Raji (cell line): Measurements from ENCODE around the gene HOXB4.

Experiments used
- POLR2A ChIP-seq: IDR thresholded peaks from 2 replicates; pipeline ENCODE4 v1.6.1; 2011; ENCODE audit warnings: low read depth, low read length, control low read depth; ENCODE audit not compliant: insufficient read depth

Gene HOXB4

GRCh38 chr17:48555258-48556228, 22.6 kb downstream of the HOXB4 start:
- TF ChIP-seq POLR2A: no peak

GRCh38 chr17:48554412-48555257, 23.5 kb downstream of the HOXB4 start:
- no peak for TF ChIP-seq POLR2A

GRCh38 chr17:48553826-48554225, 24.3 kb downstream of the HOXB4 start:
- TF ChIP-seq POLR2A: no peak

- no peak for TF ChIP-seq POLR2A
Measured at GRCh38 chr17:48553190-48553547, 25.0 kb downstream of the HOXB4 start.

GRCh38 chr17:48552466-48553189, 25.5 kb downstream of the HOXB4 start:
- no peak for TF ChIP-seq POLR2A

GRCh38 chr17:48551596-48552465, 26.3 kb downstream of the HOXB4 start:
- no peak for TF ChIP-seq POLR2A

GRCh38 chr17:48551214-48551555, 27.0 kb downstream of the HOXB4 start:
- TF ChIP-seq POLR2A: no peak

- no peak for TF ChIP-seq POLR2A
Measured at GRCh38 chr17:48550502-48551213, 27.5 kb downstream of the HOXB4 start.

GRCh38 chr17:48549914-48550501, 28.1 kb downstream of the HOXB4 start:
- TF ChIP-seq POLR2A: no peak

GRCh38 chr17:48549281-48549630, 28.9 kb downstream of the HOXB4 start:
- TF ChIP-seq POLR2A: no peak

- no peak for TF ChIP-seq POLR2A
Measured at GRCh38 chr17:48548523-48549280, 29.4 kb downstream of the HOXB4 start.

GRCh38 chr17:48547808-48548522, 30.2 kb downstream of the HOXB4 start:
- no peak for TF ChIP-seq POLR2A
